Left lobe of liver (tissue), 2 donors: Measurements from ENCODE around the gene NCAN. TPM values are rescaled to one million over a fixed set of nuclear protein-coding genes. Genes with fewer than 3 reads are reported as not detected.
"Not testable (repeated sequence)": the region's sequence is repeated elsewhere in the genome, so short reads cannot be mapped to it uniquely, and the experiment has no call there.

ENCODE experiments used
- ATAC-seq: fragments of 200-7000 bp; cut with Tn5 transposase; one replicate; pipeline ENCODE4 v1.9.1; 2020; ENCODE audit warnings: mild to moderate bottlenecking, moderate library complexity
- DNase-seq: peaks from one replicate; pipeline ENCODE4 v3.0.0-alpha.2; 2020; ENCODE audit warnings: low spot score
- total RNA-seq: library from RNA; stranded (reverse); gene quantifications from one replicate; pipeline ENCODE4 v1.2.1, GENCODE V29; 2021
- donor health status: DM: no; HTN: no; CAD: no; lungs with moderate emphysema.
- donor health status: DM: no; HTN: yes; CAD: no.

NCAN gene
- total RNA-seq, 1 donor from 2014 or later: 0.20 TPM

GRCh38 chr19:19223636-19224035, 11.9 kb downstream of the NCAN start:
- no peak for ATAC-seq
- DNase-seq: no peak

- no peak for ATAC-seq
- no peak for DNase-seq
These were observed 12.5 kb downstream of the NCAN start for GRCh38 chr19:19224150-19224851.

DNA sequence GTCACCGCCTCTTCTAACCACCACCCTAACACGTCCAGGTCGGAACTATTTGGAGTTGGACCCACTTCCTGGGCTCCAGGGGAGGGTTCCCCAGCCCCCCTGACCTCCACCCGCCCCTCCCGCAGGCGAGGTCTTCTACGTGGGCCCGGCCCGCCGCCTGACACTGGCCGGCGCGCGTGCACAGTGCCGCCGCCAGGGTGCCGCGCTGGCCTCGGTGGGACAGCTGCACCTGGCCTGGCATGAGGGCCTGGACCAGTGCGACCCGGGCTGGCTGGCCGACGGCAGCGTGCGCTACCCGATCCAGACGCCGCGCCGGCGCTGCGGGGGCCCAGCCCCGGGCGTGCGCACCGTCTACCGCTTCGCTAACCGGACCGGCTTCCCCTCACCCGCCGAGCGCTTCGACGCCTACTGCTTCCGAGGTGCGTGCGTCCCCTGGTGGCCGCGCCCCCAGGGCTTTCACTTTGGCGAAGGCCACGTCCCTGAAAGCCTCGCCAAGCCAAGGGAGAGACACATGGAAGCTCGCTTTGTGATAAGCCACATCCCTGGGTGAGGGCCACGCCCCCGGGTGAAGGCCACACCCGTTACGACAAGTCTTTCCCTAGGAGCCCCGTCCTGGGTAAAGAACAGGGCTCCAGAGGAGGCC, 13.2 kb downstream of the NCAN start:
- peak; percentile 75 for ATAC-seq
- peak; percentile 78 for DNase-seq

DNA sequence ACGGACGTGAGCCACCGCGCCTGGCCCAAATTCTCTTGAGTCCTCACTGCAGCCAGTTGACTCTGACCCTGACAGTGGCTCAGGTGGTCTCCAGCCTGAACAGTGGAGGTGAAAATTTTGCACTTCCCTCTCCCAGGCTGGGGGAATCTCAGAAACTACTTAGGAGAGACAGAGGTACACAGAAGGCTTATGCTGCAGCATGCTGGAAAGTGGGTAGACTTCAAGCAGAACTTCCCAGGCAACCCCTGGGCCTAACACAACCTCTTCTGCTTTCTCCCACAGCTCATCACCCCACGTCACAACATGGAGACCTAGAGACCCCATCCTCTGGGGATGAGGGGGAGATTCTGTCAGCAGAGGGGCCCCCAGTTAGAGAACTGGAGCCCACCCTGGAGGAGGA, 14.4 kb downstream of the NCAN start:
- DNase-seq (no peak), ATAC-seq (no peak)

DNA sequence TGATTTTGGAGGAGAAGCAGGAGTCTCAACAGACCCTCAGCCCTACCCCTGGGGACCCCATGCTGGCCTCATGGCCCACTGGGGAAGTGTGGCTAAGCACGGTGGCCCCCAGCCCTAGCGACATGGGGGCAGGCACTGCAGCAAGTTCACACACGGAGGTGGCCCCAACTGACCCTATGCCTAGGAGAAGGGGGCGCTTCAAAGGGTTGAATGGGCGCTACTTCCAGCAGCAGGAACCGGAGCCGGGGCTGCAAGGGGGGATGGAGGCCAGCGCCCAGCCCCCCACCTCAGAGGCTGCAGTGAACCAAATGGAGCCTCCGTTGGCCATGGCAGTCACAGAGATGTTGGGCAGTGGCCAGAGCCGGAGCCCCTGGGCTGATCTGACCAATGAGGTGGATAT, 14.9 kb downstream of the NCAN start:
- ATAC-seq (no peak), DNase-seq (no peak)

GRCh38 chr19:19227217-19227616, 15.5 kb downstream of the NCAN start:
- no peak for DNase-seq
- ATAC-seq: no peak

GRCh38 chr19:19229701-19230100, 17.9 kb downstream of the NCAN start:
- ATAC-seq: no peak
- no peak for DNase-seq

DNA sequence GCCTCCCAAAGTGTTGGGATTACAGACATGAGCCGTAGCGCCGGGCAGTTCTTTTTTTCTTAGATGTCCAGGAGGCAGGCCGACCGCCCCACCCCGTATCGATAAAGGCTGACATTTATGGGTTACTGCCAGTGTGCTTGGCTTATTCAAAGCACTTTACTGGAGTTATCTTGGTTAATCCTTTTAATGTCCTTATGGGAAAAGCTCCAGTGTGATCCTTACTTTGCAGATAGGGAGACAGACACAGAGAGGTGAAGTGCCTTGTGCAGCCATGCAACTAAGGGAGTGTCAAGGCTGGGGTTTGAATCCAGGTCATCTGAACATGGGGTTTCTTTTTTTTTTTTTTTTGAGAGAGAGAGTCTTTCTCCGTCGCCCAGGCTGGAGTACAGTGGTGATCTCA, 19.2 kb downstream of the NCAN start:
- no peak for ATAC-seq

DNA sequence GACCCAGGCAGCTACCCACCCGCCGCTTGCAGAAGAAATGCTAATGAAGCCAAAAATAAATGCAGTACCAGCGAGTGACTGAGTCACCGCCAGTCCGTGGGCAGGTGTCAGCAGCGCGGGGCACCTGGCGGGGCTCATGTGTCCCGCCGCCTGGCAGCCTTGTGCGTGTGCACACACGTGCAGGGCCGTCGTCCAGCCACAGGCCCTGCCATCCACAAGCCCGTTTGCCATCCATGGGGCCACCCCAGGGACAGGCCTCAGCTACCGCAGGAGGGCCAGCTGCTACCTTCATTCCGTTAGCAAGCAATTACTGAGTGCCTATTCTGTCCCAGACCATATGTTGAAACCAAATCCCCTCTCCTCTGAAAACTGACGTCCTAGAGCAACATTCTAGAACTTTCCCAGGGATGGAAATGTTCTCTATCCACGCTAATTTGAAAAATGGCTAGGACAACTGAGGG, 20.5 kb downstream of the NCAN start:
- DNase-seq: no peak
- no peak for ATAC-seq

More for the DNA sequence above, 19.2 kb downstream of the NCAN start:
- DNase-seq: no peak

GRCh38 chr19:19234220-19234816, 22.6 kb downstream of the NCAN start:
- ATAC-seq: no peak

GRCh38 chr19:19236173-19236572, 24.4 kb downstream of the NCAN start:
- ATAC-seq: no peak
- no peak for DNase-seq

More at GRCh38 chr19:19234220-19234816, 22.6 kb downstream of the NCAN start:
- no peak for DNase-seq

DNA sequence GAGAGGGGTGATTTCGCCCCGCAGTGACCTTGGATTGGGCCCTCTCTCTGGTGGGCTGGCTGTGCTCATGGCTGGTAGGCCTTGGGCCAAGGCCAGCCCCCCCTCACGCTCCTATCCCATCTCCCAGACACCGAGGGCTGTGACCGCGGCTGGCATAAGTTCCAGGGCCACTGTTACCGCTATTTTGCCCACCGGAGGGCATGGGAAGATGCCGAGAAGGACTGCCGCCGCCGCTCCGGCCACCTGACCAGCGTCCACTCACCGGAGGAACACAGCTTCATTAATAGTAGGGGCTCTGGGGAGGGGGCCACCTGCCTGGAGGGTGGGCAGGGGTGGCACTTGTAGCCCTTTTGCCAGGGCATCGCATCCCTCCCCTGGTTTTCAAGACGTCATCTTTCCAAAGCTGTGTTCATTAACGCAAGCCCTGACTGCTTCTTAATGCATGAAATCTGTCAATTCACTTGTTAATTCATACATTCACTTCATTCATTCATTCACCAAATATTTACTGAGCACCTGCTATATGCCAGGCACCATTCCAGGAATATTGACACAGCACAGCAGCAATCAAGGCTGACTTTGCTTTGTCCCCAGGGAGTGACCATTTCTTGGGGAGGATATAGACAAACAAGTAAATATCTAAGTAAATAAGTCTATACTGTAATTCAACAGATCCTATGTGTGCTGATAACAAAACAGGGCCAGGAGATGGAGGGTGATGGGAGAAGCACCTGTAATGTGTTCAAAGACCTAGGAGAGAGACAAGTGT, 26.6 kb downstream of the NCAN start:
- no peak for ATAC-seq
- no peak for DNase-seq

DNA sequence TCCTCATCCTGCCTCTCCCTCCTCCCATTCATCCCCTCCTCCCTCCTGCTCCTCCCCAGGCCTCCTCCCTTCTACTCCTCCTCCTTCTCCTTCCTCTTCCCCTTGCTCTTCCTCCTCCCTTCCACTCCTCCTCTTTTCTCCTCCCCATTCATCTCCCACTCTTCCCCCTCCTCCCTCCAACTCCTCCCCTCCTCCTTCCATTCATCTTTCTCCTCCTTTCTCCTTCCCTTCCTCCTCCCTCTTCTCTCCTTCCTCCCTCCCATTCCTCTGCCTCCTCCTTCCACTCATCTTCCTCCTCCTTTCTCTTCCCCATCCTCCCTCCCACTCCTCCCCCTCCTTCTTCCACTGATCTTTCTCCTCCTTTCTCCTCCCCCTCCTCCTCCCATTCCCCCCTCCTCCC, 27.9 kb downstream of the NCAN start:
- ATAC-seq: no peak

DNA sequence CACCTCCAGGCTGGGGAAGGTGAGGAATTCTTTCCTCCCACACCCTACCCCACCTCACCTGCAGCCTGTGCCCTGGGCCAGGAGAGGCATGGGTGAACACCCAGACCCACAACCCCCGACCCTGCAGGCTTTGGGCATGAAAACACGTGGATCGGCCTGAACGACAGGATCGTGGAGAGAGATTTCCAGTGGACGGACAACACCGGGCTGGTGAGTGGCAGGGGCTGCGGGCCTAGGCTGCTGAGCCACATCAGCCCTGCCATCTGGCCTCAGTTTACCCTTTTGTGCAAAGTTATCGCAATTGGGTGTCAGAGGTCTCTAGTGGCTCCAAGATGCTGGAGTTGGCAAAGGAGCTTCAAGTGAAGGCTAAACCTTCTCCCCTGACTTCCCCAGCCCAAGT, 28.7 kb downstream of the NCAN start:
- DNase-seq (no peak), ATAC-seq (no peak)

More for the DNA sequence above, 27.9 kb downstream of the NCAN start:
- DNase-seq: no peak

DNA sequence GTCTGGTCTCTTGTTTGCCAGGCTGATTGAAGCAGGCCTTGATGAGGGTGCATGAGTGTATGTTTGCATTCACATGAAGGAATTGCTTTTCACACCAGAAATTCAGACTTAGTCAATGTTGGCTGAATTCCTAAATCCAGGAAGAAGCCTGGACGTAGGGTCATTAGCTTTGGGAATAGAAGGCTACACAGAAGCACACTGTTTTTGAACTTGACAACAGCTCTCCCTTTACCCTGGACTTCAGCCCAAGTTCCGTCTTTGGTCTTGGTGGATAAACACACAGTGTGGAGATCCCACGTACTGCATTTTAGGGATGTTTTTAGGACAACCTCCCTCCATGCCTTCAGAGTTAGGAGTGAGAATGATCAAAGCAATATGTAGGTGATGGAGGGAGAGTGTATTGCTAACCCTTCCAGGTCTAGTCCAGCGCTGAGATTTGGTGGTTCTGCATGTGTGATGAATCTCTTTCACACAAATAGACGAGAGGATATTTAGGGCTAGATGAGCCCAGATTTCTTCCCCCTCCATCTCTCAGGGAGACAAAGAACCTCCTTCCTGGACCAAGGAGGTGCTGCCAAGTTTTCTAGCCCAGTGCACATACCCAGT, 38.5 kb downstream of the NCAN start:
- DNase-seq (no peak), ATAC-seq (no peak)

DNA sequence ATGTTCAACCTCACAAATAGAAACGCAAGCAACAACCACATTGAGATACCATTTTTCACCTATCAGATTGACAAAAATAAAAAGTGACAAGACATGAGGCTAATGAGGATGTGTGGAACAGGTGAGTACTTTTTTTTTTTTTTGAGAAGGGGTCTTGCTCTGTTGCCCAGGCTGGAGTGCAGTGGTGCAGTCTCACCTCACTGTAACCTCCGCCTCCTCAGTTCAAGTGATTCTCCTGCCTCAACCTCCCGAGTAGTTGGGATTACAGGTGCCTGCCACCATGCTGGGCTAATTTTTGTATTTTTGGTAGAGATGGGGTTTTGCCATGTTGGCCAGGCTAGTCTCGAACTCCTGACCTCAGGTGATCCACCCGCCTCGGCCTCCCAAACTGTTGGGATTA, 41.7 kb downstream of the NCAN start:
- ATAC-seq, DNase-seq: not testable (repeated sequence)

DNA sequence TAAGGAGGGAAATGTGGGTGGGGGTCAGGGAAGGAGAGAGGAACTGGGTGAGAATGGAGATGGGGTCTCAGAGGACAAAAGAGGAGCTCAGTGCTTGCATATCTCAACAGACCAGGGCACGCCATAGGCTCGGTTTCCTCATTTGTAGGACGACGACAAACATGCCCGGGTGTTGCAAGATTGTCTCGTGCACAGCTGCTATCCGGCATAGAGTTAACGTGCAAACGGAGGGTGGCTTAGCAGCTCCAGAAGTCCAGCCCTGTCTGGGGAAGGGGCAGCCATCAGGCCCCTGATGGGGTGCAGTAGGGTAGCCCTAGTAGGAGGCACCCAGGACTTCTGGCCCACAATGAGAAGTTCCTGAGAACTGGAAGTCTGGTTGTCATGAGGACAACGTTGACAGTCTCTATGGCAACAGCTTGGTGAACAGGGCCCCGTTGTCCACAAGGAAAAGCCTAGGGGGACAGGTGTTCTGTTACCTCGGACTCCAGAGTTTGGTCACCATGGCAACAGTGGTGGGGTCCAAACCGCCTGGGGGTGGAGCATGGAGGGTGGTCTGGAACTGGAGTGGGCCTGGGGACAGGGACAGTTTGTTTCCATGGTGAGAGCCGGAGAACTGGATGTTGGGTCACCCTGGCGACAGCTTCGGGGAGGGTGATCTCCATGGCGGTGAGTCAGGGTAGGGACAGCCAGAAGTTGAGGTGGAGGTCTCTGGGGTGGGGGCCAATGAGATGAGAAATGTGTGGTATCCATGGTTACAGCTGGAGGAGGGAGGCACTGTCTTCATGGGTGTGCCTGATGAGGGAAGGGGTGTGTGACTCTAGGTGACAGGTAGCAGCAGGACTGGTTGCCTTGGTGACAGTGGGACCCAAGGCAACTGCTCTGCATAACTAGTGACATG, 44.6 kb downstream of the NCAN start:
- peak; percentile 47 for ATAC-seq
- DNase-seq: no peak

- DNase-seq (no peak), ATAC-seq (peak; percentile 51)
These were observed 45.4 kb downstream of the NCAN start for GRCh38 chr19:19257137-19257536.

DNA sequence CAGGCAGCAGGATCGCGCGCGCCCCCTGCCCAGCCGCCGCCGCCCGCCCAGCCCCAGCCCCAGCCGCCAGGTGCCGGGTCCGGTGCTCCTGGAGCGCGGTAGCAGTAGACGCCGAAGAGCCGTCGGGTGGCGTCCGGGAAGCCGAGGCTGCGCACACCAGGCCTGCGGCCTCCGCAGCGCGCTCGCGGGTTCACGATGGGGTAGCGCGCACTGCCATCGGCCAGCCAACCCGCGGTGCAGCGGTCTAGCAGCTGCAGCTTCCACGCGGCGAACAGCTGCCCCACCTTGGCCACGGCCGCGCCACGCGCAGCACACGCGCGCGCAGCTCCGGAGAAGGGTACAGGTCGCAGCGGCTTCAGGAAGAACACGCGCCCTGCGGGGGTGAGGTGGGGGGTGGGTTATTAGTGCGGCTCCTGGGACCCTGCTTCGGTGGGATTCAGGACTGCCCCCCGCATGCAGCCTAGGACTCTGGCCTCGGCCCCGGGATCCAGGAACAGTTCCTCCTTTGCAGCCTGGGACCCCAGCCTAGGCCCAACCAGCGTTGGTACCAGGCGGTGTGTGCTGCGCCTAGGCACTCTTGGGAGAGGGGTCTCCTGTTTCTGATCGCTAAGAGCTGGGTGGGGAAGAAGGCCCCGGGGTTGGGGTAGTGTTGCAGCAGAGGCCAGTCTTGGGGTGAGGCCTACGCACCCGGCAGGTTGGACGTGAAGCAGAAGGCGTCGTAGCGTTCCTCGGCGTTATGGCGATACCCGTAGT, 46.3 kb downstream of the NCAN start:
- ATAC-seq (no peak), DNase-seq (no peak)
